SK-N-MC (cell line): Measurements from ENCODE around the gene FILIP1L.

ENCODE experiments used
- EZH2 ChIP-seq: fragments of 200-600 bp; sonication (generic); IDR thresholded peaks from one replicate; pipeline ENCODE4 v1.6.1; 2017; ENCODE audit warnings: antibody characterized with exemption
- FOXP2 ChIP-seq: optimal IDR thresholded peaks from 2 replicates; pipeline ENCODE3; 2011; ENCODE audit warnings: mild to moderate bottlenecking, moderate library complexity; ENCODE audit not compliant: insufficient read depth; ENCODE audit errors: extremely low read length, control extremely low read depth
- POLR2AphosphoS5 ChIP-seq: IDR thresholded peaks from 2 replicates; pipeline ENCODE4 v1.6.1; 2012; ENCODE audit warnings: mild to moderate bottlenecking, low read depth, low read length, borderline replicate concordance

- TF ChIP-seq EZH2 (no peak), POLR2AphosphoS5 (no peak), FOXP2 (no peak)
These were observed 318.7 kb downstream of the FILIP1L start for GRCh38 chr3:99795573-99795972.
